VCaP (cell line): ENCODE results near the gene KDM6A.
"Not testable (repeated sequence)": the region's sequence is repeated elsewhere in the genome, so short reads cannot be mapped to it uniquely, and the experiment has no call there.

Source experiments
- H3K27ac ChIP-seq: fragments of 450-650 bp; 2 replicates; pipeline ENCODE4 v1.5.1; 2017
- TF ChIP-seq, protein P1 (sequence below): fragments of 450-650 bp; conservative IDR thresholded peaks from 2 replicates; pipeline ENCODE4 v1.5.1; 2017; ENCODE audit warnings: mild to moderate bottlenecking, moderate library complexity

KDM6A gene

DNA sequence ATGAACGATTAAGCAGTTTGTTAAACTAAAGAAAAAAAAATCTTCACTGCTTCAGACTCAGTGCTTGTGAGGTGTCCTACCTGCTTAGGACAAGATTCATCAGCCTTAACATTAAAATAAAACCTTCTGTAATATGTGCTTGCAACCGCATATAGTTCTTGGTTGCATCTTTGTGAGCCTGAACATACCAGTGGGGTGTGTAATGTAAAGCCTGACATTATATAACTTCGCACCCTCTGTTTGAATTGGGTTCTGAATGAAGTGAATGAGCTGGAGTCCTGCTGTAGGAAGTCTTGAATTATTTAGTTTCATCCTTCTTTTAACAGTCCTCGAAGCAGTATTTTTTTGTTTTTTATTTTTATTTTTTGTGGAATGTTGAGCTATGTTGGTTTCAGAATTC lies 3.1 kb downstream of the KDM6A start:
- peak overlapping the region; percentile 94; the same call in 1 of the 2 replicates for H3K27ac ChIP-seq

DNA sequence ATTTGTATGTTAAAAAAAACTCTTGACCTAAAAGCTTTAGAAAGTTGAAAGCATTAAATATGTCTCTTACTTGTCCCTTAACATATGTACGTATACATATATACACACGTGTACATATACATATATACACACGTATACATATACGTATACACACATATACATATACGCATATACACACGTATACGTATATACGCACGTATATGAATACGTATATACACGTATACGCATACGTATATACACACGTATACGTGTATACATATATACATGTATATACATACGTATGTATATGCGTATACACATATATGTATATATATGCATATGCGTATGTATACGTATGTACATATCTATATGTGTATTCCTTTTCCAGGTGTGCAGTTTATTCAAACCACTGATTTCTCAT lies 3.8 kb downstream of the KDM6A start:
- H3K27ac ChIP-seq, result no peak overlapping the region
- TF ChIP-seq, protein P1, sequence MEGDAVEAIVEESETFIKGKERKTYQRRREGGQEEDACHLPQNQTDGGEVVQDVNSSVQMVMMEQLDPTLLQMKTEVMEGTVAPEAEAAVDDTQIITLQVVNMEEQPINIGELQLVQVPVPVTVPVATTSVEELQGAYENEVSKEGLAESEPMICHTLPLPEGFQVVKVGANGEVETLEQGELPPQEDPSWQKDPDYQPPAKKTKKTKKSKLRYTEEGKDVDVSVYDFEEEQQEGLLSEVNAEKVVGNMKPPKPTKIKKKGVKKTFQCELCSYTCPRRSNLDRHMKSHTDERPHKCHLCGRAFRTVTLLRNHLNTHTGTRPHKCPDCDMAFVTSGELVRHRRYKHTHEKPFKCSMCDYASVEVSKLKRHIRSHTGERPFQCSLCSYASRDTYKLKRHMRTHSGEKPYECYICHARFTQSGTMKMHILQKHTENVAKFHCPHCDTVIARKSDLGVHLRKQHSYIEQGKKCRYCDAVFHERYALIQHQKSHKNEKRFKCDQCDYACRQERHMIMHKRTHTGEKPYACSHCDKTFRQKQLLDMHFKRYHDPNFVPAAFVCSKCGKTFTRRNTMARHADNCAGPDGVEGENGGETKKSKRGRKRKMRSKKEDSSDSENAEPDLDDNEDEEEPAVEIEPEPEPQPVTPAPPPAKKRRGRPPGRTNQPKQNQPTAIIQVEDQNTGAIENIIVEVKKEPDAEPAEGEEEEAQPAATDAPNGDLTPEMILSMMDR, result no peak

More for the DNA sequence above, 3.1 kb downstream of the KDM6A start:
- TF ChIP-seq, protein P1, result no peak

DNA sequence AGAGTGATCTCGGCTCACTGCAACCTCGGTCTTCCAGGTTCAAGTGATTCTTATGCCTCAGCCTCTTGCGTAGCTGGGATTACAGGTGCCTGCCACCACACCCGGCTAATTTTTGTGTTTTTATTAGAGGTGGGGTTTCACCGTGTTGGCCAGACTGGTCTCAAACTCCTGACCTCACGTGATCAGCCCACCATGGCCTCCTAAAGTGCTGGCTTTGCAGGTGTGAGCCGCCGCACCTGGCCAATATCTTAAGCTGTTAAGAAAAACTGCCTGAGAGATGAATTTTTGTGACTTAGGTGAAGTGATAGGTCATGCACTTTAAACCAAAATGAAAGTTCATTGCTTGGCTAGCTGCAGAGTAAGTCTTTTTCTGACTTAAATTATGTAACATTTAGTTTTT lies 5.8 kb downstream of the KDM6A start:
- H3K27ac ChIP-seq, result no peak overlapping the region
- TF ChIP-seq, protein P1, result no peak

DNA sequence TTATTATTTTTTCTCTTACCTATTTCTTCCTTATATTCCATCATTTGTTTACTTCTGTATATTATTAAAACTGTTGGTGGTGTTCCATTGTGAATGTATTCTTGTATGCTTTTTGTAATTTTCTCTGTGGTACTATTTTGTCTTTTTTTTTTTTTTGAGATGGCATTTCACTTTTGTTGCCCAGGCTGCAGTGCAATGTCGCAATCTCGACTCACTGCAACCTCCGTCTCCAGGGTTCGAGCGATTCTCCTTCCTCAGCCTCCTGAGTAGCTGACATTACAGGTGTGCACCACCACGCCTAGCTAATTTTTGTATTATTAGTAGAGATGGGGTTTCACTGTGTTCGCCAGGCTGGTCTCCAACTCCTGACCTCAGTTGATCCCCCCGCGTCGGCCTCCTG lies 8.6 kb downstream of the KDM6A start:
- H3K27ac ChIP-seq, result no peak overlapping the region
- TF ChIP-seq, protein P1, result no peak

DNA sequence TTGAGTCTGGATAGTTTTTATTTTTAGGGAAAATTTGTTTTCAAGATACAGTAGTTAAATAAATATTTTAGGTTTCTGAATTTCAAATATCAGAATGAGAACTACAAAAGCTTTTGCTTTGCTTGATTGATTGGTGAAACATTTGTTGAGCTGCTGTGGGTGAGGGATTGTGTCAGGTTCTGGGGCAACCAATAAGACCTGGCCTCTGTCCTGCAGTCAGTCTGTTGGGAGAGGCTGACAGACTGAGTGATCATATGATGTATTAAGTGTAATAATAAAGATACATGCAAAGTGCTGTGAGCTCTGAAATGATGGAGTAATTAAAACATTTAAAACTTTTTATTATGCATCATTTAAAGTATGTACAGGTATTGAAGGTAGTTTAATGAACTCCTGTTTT lies 9.6 kb downstream of the KDM6A start:
- TF ChIP-seq, protein P1, result no peak
- H3K27ac ChIP-seq, result no peak overlapping the region

DNA sequence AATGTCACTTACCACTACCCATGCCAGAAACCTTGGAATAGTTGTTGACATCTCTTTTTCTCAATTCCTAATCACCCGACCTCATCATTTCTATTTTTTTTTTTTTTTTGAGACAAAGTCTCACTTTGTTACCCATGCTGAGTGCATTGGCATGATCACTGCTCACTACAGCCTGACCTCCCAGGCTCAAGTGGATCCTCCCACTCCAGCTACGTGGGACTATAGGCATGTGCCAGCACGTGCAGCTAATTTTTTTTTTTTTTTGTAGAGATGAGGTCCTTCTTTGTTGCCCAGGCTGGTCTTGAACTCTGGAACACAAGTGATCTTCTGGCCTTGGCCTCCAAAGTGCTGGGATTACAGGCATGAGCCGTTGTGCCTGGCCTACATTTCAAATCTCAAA lies 12.0 kb downstream of the KDM6A start:
- no peak overlapping the region for H3K27ac ChIP-seq
- TF ChIP-seq, protein P1, result no peak

DNA sequence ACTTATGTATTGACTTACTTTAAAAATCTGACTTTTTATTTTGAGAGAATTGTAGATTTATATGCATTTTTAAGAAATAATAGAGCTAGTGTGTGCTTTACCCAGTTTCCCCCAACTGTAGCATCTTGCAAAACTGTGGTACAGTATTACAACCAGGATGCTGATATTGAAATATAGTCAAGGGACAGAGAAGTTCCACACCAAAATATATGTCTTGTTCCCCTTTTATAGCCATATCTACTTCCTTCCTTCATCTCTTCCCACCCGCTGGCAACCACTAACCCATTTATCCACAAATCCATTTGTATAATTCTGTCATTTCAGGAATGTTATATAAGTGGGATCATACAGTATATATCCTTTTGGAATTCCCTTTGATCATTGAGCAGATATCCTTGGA lies 16.8 kb downstream of the KDM6A start:
- TF ChIP-seq, protein P1, result no peak
- no peak overlapping the region for H3K27ac ChIP-seq

DNA sequence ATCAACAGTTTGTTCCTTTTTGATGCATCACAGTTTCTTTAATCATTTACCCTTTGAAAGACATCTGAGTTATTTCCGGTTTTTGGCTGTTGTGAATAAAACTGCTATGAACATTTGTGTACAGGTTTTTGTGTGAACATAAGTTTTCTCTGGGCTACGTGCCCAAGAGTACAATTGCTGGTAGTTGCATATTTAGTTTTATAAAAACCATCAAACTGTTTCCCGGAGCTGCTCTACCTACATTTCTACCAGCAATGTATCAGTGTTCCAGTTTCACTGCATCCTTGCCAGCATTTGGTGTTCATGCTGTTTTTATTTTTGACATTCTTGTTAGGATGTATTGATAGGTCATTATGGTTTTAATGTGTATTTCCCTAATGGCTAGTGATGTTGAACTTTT lies 17.3 kb downstream of the KDM6A start:
- H3K27ac ChIP-seq, result no peak overlapping the region
- TF ChIP-seq, protein P1, result no peak

DNA sequence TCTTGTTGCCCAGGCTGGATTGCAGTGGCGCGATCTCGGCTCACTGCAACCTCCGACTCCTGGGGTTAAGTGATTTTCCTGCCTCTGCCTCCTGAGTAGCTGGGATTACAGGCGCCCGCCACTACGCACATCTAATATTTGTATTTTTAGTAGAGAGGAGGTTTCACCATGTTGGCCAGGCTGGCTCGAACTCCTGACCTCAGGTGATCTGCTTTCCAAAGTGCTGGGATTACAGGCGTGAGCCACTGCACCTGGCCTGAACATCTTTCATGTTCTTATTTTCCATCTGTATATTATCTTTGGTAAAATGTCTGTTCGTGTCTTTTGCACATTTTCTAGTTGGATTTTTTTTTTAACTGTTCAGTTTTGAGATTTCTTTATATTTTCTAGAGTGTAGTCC lies 17.7 kb downstream of the KDM6A start:
- H3K27ac ChIP-seq, result not testable (repeated sequence)
